Skeletal muscle cell (primary cell): ENCODE data around the gene TMEM239.
"Not testable (repeated sequence)": the region's sequence is repeated elsewhere in the genome, so short reads cannot be mapped to it uniquely, and the experiment has no call there.

Source experiments
- DNase-seq: peaks from one replicate; pipeline ENCODE4 v3.0.0-alpha.2; 2010; ENCODE audit warnings: low read depth
- H3K4me3 ChIP-seq: 2 replicates; pipeline ENCODE4 v1.5.1; 2011; ENCODE audit warnings: low read depth, mild to moderate bottlenecking, control low read depth, low read length, moderate library complexity

TMEM239 gene

DNA sequence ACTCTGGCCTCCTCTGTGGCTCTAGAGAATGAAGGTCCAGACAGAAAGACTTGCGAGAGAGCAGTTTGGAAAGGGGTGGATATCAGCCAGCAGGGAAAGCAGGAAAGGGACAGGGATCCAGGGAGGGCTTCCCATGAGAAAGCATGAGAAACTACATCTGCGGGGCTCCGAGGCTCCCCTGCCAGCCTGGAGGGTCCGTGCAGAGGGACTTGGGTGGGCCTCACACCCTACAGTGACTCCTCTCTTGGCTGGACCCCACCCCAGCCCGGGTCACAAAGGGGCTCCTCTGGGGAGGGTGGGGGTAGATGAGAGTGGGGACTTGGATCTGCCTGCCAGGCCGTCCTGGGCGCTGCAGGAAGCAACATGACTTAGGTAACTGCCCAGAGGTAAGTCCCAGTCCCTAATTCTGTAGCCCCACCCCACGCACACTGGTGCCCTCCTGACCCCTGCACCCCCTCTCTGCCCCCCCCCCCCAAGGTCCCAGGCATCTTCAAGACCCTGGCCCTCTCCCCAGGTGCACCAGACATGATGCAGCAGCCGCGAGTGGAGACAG, at the start of gene TMEM239:
Gene TMEM239 (plus strand): TSS at position 335 of the 553 bp plus-strand sequence. CDS start 191 bp downstream, at position 526.
- DNase-seq = no peak
- H3K4me3 ChIP-seq = no peak within 1 kb of the TSS

DNA sequence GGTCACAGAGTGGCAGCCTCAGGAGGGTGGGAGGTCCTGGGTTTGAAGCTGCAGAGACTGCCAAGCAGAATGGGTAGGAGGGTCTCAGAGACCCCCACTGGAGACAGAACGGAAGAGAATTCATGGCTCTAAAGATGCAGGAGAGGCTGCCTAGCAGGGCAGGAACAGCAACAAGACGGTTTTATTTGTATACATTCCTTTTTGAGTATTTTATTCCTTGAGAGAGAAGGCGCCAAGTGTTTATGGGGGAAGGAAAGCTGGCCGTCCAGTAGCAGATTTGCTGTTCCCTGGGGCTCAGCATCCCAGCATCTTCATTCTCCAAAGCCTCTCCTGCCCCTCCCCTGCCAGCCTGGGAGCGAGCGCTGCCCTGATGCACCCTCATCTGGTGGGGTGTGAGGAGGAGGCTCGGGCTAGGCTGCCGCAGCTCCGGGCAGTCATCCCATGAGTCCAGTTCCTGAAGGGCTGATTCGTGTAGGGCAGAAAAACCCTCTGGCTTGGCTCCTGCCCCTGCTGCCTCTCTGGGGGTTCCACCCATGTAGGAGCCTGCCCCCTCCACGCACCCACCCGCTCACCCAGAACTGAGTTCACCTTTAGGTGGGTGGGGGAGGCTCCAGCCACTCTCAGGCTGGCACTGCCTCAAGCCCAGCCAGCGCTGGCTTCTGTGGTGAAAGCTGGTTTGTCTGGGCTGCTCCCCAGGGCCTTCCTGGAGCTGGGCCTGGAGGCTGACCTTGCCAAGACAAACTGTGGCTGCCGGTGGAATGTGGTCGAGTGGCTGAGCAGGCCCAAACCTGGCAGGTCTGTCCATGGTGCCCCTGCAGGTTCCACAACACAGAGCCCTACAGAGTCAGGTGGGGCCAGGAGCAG, 48.2 kb upstream of the TMEM239 start:
- no peak for DNase-seq
- no peak overlapping the region for H3K4me3 ChIP-seq

DNA sequence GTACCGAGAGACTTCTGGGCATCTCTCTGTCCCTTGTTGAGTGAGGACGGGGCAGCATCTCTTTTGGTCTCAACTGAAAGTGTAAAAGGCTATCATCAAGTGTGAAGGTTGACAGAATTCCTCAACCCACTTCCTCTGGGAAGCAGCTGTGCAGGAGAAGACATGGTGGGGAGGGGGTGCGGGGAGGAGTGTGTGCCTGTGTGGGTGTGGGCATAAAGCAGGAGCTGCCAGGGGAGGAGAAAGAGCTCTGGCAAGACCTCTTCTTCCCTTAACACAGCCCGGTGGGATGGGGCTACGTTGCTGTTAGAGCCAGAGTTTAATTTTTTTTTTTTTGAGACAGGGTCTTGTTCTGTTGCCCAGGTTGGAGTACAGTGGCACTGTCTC, 47.5 kb upstream of the TMEM239 start:
- no peak overlapping the region for H3K4me3 ChIP-seq
- no peak for DNase-seq

DNA sequence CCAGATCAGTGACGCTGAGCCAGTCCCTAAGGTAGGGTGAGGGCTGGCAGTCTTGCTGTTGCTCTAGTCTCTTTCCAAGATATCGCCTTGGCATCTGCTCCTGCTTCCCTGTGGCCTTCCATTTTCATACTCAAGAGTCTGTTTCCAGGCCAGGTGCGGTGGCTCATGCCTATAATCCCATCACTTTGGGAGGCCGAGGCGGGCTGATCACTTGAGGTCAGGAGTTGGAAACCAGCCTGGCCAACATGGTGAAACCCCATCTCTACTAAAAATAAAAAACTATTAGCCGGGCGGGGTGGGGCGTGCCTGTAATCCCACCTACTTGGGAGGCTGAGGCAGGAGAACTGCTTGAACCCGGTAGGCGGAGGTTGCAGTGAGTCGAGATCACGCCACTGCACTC, 46.1 kb upstream of the TMEM239 start:
- DNase-seq = not testable (repeated sequence)

DNA sequence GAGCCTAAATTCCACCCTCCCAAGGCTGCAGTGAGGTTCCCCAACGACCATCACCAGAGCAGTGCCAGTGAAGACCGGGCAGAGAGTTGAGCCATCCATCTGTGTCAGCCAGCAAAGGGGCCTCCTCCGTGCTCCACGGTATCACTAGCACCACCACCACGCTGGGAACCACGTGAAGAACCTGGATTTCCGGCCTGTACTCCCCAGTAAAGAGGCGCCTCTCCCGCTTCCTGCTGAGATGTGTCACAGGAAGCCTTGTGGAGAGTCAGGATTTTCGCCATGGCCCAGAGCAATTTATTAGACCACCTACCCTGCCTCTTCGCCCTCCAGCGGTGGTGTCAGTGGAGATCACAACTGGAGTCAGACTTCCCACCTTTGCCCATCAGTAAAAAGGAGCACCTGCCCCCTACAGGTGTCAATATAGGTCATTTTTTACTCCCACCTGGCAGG, 44.5 kb upstream of the TMEM239 start:
- no peak for DNase-seq
- H3K4me3 ChIP-seq = no peak overlapping the region

More for the DNA sequence above, 46.1 kb upstream of the TMEM239 start:
- H3K4me3 ChIP-seq = not testable (repeated sequence)

DNA sequence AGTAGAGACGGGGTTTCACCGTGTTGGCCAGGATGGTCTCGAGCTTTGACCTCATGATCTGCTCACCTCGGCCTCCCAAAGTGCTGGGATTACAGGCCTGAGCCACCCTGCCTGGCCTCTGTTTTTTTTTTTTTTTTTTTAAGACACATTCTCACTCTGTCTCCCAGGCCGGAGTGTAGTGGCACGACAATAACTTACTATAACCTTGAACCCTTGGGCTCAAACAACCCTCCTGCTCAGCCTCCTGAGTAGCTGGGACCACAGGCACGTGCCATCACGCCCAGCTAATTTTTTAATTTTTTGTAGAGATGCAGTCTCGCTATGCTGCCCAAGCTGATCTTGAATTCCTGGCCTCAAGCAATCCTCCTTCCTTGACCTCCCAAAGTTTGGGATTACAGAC, 42.4 kb upstream of the TMEM239 start:
- DNase-seq = no peak
- H3K4me3 ChIP-seq = no peak overlapping the region

DNA sequence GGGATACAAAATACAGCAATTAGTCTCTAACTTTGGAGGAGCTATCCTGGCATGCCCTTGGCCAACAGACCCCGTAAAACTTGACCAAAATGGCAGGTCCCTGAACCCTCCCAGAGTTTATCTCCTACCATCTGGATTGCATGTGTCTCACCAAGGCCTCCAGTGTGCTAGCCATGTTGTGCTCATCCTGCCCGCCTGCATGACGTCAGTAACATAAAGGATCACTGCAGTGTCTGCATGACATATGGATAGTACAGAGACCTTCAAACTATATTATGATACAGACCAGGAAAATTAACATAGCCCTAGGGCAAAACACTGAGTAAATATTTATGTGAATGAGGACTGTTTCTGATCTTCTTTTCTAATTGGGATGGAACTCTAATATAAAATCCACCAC, 41.0 kb upstream of the TMEM239 start:
- no peak for DNase-seq
- no peak overlapping the region for H3K4me3 ChIP-seq

DNA sequence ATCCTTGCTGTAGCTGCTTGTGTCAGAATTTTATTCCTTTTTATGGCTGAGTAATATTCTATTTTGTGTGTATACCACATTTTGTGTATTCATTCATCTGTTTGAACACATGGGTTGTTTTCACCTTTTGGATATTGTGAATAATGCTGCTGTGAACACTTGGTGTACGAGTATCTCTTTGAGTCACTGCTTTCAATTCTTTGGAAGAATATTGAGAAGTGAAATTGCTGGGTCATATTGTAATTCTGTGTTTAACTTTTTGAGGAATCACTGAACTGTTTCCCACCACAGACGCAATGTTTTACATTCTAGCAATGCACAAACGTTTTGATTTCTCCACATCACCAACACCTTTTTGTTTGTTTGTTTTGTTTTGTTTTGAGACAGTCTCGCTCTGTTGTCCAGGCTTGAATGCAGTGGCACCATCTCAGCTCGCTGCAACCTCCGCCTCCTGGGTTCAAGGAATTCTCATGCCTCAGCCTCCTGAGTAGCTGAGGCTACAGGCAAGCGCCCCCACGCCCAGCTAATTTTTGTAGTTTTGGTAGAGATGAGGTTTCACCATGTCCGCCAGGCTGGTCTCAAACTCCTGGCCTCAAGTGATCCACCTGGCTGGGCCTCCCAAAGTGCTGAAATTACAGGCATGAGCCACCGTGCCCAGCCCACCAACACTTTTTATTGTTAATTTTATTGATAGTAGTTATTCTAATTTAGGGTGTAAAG, 37.4 kb upstream of the TMEM239 start:
- no peak overlapping the region for H3K4me3 ChIP-seq
- no peak for DNase-seq

DNA sequence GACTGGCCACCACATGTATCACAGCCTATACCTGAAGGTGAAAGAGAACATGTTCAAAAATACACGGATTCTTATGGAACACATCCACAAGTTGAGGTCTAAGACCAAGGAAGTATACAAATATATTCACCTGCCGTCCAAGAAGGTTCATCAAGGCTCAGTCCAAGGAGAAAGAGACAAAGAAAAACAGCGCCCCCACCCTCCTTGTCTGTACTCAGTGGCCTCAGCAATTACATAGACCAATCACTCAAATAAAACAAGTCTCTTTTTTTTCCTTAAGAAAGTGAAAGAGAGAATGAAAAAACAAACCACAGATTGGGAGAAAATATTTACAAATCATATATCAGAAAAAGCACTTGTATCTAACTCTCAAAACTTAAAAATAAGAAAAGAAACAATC, 35.2 kb upstream of the TMEM239 start:
- no peak overlapping the region for H3K4me3 ChIP-seq
- no peak for DNase-seq

DNA sequence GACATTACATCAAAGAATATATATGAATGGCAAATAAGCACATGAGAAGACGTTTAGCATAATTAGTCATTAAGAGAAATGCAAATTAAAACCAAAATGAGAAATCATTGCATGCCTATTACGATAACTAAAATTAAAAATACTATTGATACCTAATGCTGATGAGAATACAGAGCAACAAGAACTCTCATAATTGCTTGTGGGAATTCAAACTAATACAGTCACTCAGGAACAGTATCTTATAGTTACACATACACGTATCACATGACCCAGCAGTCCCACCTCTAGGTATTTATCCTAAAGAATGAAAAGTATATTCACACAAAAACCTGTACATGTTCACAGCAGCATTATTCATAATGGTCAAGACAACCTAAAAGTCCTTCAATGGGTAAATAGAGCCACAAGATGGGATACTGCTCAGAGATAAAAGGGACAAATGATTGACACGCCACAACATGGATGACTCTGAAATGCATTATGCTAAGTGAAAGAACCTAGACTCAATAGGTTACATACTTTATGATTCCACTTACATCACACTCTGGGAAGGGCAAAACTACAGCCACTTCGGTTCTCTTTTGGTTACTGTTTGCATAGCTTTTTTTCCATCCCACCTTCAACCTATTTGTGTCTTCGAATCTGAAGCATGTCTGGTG, 32.1 kb upstream of the TMEM239 start:
- no peak overlapping the region for H3K4me3 ChIP-seq
- no peak for DNase-seq

DNA sequence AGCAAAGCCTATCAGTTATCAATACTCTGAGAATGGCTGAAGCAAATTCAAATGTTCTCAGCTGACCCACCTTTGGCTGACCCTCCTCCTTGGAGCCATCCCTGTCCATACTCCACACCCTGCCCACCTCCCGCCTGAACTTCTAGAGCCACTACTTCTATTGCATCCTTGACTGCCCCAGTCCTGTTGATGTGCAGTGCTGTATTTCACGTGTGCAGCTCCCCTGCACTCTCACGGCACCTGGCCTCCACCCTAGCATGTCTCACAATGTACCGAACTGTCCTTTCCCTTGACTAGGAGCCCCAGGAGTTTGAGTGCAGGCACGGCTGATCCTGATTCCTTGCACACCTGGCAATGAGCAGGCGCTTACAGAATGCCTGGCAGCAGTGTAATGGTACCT, 22.7 kb upstream of the TMEM239 start:
- H3K4me3 ChIP-seq = no peak overlapping the region
- no peak for DNase-seq

DNA sequence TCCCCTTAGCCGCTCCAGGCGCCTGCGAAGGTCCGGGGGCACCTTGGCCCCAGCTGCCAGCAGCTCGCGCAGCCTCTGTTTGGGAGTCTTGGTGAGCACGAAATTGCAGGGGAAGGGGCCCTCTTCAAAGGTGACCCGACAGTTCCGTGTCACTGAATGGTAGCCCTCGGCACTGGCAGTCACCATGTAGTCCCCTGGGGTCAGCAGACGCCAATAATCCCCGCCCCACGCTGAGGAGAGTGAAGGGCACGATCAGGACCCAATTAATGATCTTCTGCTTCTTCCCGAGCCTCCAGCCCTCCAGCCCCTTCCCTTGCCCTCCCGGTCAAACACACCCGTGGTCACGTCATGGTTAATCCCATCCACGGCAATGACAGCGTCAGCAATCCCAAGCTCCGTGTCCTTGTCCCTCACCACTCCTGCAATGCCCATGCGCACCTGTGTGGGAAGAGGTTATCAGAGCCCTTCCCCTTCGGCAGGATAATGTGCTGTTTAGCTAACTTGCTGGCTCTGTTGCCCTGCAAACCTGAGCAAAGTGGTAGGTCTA, 21.9 kb upstream of the TMEM239 start:
- no peak overlapping the region for H3K4me3 ChIP-seq
- DNase-seq = no peak

DNA sequence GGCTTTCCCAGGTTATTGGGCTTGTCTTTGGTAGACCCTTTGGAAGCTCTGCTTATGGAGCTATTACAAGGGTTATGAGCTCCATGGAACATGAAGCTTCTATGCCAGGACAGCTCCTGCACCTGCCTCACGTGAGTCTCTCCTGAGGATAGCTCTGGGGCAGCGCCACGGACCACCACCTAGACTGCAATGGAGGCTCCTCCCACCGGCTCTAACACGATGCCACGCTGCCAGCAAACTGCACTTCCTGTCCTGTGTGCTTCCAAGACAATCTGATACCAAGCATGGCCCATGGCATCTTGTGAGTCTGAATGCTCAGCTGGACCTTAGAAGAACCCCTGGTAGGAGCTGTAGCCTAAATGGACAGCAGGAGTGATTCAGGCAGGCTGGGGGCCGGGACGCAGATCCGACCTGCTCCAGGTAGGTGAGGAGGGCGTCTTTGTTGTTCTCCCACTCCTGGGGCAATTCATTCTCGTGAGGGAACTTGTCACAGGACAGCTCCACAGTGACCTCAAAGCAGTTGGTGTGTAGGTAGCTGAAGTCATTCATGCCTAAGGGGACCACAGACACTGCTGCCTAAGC, 21.2 kb upstream of the TMEM239 start:
- DNase-seq = no peak

DNA sequence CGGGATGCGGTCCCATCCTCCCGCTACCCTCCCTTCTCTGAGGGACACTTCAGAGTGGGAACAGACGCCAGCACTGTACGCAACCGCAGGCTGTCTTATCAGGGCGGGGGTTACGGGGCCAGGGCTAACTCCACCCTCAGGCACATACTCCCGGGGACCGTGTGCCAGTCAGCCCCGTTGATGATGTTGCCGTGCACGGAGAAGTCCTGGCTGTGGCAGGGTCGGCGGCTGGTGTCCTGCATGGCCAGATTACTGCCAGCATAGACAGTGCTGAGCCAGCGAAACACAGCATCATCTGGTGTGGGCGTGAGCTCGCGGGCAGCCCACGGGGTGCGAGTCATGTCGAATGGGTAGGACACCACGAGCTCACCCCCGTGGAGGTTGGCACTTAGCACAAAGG, 20.7 kb upstream of the TMEM239 start:
- H3K4me3 ChIP-seq = no peak overlapping the region
- DNase-seq = no peak

More for the DNA sequence above, 21.2 kb upstream of the TMEM239 start:
- H3K4me3 ChIP-seq = no peak overlapping the region

DNA sequence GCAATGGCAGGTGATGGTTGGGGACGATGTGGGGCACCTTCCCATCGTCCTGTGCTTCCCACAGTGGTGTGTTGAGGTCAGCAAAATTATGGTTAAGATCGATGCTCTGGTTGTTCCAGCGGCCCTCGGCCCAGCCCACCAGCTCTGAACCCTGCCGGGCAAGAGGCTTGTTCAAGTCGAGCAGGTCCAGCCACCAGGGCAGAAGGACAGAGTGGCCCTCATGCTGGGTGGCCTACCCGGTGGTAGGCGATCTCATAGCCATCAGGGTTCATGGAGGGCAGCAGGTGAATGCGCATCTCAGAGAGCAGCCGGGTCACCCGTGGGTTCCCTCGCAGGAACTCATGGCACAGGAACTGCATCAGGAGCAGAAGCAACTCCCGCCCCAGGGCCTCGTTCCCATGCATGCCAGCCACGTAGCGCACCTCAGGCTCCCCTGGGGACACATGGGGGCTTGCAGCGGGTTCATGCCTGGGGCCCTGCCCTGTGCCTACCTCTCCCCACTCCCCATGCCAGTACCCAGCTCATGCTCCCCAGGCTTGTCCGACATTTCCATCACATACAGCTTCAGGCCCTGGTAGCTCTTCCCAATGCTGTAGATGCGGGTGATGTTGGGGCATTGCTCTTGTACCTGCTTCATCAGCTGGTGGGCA, 20.0 kb upstream of the TMEM239 start:
- DNase-seq = no peak
- no peak overlapping the region for H3K4me3 ChIP-seq

DNA sequence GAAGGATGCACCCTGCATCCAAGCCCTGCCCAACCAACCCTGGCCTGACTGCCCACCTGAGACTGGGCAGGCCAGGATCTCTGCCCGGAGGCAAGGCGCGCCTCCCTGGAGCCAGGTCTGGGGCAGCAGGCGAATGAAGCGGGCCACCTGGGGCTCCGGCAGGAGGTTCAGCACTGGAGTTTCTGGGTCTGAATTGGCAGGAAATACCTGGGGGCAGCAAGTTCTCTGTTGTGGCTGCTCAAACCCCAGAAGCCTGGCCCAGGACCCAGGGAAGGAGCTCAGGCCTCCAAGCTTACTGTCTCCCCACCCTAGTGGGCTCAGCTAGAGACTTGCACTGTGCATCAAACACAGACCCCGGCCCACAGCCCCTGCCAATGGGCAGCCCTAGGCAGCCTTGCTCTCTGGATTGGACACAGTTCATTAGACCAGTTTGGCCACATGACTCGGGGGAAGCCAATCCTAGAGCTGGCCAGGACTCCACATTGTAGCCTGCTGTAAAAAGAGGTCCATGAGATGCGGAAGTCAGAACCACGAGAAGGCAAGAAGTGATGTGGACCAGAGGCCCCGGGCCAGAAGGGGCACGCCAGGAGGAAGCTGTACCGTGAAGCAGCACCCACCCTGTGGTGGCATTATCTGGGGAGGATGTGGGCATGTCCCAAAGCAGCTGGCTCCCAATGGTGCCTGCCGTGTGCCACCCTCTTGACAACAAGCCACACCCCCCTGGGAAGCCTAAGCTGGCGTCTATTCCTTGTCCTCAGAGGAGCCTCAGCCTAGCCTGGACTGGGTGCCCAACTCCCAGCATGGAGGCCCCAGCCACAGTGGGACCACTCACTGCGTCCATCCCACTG, 18.8 kb upstream of the TMEM239 start:
- no peak overlapping the region for H3K4me3 ChIP-seq
- DNase-seq = no peak

DNA sequence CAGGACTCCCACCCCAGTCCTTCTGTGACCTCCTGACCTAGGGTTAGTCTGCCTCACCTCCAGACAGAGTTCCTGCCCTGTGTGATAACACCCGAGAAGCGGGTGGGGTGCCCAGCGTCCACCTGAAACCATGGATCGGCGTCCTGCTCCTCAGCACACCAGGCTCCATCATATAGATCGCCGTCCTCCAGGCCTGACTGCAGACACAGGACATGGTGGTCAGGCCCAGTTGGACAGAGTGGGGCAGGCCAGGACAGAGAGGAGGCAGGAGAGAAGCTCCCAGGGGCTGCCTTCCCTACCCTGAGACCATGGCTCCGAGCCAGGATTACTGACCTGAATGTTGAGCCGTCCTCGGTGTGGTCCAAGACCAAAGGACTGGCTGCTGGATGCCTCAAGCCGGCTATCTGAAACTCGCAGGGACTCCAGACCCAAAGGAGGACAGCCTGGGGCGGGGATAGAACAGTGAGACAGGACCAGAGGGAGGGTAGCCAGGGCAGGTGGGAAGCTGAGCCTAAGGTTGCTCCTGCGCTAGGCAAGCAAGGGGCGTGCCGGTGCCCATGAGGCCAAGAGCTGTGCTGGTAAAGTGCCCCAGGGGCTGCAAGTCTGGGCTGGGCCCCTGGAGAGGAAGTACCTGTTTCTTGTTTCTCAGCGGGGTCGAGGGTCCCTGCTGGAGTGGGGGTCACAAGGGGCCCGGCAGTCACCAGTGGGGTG, 17.9 kb upstream of the TMEM239 start:
- no peak overlapping the region for H3K4me3 ChIP-seq

More for the DNA sequence above, 17.9 kb upstream of the TMEM239 start:
- DNase-seq = no peak
